Activated naive CD4-positive, alpha-beta T cell (primary cell): ENCODE data around the gene SLC24A3.

Experiments
- DNase-seq, 4 experiments: peaks; one replicate each; lab custom pipeline; 2025; lab: John Stamatoyannopoulos, UW

The SLC24A3 gene

GRCh38 chr20:19428324-19428723 is 215.9 kb downstream of the SLC24A3 start:
- no peak for DNase-seq

GRCh38 chr20:19429538-19429937 is 217.1 kb downstream of the SLC24A3 start:
- no peak for DNase-seq

- no peak for DNase-seq
Measured at GRCh38 chr20:19430641-19431315, 218.3 kb downstream of the SLC24A3 start.

GRCh38 chr20:19431316-19431700 is 218.9 kb downstream of the SLC24A3 start:
- no peak for DNase-seq

- DNase-seq, result no peak
Measured at GRCh38 chr20:19431906-19432305, 219.5 kb downstream of the SLC24A3 start.

GRCh38 chr20:19433371-19434350 is 221.2 kb downstream of the SLC24A3 start:
- no peak for DNase-seq

- DNase-seq, result no peak
Measured at GRCh38 chr20:19435316-19435715, 222.9 kb downstream of the SLC24A3 start.

GRCh38 chr20:19435821-19436220 is 223.4 kb downstream of the SLC24A3 start:
- no peak for DNase-seq

- DNase-seq, result no peak
Measured at GRCh38 chr20:19438488-19438887, 226.0 kb downstream of the SLC24A3 start.

GRCh38 chr20:19440660-19441527 is 228.5 kb downstream of the SLC24A3 start:
- DNase-seq, result no peak

GRCh38 chr20:19446246-19446645 is 233.8 kb downstream of the SLC24A3 start:
- no peak for DNase-seq

GRCh38 chr20:19448632-19449031 is 236.2 kb downstream of the SLC24A3 start:
- DNase-seq, result no peak

- DNase-seq, result no peak
Measured at GRCh38 chr20:19449051-19449450, 236.6 kb downstream of the SLC24A3 start.

- DNase-seq, result no peak
Measured at GRCh38 chr20:19451231-19451922, 238.9 kb downstream of the SLC24A3 start.

- DNase-seq, result no peak
Measured at GRCh38 chr20:19451923-19452295, 239.5 kb downstream of the SLC24A3 start.

GRCh38 chr20:19453410-19453809 is 241.0 kb downstream of the SLC24A3 start:
- no peak for DNase-seq

- no peak for DNase-seq
Measured at GRCh38 chr20:19453862-19454261, 241.4 kb downstream of the SLC24A3 start.

GRCh38 chr20:19456595-19457395 is 244.4 kb downstream of the SLC24A3 start:
- DNase-seq, result no peak

GRCh38 chr20:19457611-19458010 is 245.2 kb downstream of the SLC24A3 start:
- no peak for DNase-seq

GRCh38 chr20:19460386-19460785 is 247.9 kb downstream of the SLC24A3 start:
- DNase-seq, result no peak

- no peak for DNase-seq
Measured at GRCh38 chr20:19462491-19462890, 250.0 kb downstream of the SLC24A3 start.
